ENCODE measurements around the gene NXPH2.

The NXPH2 gene

DNA sequence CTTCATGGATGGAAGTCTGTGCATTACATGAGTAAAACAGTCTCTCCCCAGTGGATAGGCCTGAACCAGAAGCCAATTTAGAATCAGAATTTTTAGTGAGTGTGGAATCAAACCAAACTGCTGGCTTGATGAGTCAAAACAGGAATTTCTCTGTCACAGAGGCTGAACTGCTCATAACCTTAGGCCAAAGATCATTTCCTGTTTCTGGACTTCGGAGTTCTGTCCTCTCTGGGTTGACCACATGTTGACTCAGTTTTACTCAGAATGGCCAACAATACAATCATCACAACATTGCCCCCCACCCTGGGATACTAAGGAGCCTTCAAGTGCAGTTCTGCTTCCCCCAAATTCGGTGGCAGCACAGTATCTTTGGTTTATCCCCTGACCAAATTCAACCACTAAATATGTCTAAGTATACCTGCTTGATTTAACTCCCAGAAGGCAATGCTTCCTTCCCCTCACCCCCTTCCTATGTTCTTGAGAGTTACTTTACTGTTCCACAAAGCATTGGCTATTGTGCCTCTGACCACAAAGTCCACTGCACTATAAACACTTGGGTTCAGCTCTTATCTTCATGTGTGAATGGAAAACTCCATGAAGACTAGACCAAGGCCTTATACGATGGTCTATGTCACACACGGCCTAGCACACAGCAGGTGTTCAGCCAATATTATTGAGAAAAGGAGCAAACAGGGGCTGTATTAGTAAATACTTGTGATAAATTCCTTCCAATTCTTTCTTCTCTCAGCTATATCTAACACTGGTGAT, 67.8 kb downstream of the NXPH2 start:
- no peak for DNase-seq

DNA sequence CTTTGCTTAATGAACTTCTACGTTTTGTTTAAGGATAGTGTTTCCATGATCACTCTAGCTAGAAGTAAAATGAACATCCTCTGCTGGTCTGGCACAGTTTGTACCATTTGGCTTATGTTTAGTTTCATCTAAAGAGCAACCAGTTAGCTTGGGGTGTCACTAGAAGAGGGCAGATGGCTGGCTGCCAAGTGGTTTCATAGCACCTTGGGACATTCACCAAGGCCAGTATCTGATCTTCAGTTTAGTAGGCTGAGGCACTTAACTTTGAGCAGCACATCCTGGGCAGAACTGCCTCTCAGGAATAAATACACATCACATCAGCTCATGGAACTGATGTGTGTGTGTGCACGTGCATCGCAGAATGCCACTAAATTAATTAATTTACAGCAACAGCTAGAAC, 68.4 kb downstream of the NXPH2 start:
- no peak for DNase-seq

DNA sequence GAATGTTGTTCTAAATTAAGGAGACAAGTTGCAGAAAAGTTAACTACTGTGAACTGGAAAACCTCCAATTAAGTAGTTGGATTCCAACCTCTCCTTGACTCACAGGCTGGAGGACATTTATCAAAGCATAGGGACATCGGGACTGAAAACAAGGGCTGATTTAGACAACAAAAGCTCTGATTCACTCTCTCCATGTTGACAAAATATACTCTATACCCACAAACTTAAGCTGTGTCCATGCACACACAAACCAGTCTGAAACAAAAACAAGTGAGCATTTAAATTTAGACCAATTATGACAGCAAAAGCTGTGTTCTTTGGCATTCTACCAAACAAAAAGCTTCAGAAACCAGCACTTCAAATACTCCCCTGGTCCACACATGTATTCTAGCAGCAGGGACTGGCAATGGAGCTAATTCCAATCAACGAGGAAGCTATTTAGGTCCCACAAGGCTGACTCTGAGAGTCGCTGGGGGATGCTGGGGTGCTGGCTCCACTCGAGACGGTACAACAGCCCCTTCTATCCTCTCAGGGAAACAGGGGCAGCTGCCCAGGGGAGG, 71.4 kb downstream of the NXPH2 start:
- DNase-seq, result peak in 7 of 58 donors; percentile 3 to 36 (median 15)

DNA sequence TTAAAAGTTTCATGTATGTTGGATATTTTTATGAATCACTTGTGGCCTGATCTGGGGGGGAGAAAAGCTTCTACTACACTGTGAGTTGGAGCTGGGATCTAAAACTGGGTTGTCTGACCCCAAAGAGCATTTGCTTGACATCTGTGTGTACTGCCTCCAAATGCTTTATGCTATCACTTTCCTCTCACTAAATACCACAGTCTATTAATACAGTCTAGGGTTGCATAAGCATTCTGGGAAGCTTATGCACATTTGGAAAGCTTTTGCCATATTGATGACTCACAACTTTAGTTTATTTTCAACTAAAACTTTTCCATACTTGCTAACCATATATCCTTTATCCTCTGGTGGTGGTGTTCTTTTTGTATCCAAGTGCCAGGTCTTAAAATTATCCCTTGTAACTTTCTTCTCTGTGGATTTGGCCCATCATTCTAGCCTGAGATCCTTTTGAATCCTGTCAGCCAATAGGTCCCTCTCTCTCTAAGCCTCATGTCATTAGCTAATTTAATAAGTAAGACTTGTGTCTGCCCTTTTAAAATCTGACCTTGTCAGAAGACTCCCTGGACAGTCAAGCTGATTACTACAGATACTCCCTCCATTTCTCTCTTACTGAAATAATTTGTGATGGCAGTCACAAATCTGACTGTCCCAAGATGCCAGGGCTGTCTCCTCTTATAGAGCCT, 72.7 kb downstream of the NXPH2 start:
- peak in 1 of 58 donors; percentile 31 for DNase-seq

DNA sequence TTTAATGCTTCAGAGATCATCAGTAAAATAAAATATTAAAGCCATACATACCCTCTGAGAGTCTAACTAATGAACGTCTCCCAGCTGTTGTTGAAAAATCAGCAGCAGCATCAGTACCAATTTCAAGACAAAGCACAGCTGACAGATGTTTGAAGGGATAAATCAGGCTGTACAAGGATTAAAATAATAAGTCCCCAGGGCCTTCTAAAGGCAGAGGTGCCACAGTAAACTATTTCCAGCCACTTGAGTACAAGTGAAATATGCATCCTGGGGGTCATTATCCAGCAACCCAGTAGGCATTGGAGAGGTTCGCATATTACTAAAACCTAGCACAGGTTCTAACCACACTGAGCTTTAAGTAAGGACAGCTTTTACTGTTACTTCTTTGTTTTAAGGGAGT, 76.9 kb downstream of the NXPH2 start:
- DNase-seq, result no peak

DNA sequence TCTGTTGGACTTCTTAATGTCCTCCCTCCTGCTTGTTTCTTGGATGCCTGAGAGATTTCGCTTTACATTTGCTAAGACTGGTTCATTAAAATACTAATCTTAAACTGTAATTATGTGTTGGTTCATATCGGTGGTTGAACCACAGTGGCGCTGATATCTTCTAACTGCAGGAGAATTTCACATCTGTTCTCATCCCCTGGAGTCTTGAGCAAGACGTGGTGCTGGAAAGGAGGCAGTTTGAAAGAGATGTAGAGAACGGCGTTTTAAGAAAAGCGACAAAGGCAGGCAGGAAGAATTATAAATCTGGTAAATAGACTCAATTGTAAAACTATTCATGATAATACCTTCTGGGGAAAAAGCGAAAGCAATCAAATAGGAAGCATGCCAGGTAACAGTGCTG, 79.5 kb downstream of the NXPH2 start:
- DNase-seq, result no peak

DNA sequence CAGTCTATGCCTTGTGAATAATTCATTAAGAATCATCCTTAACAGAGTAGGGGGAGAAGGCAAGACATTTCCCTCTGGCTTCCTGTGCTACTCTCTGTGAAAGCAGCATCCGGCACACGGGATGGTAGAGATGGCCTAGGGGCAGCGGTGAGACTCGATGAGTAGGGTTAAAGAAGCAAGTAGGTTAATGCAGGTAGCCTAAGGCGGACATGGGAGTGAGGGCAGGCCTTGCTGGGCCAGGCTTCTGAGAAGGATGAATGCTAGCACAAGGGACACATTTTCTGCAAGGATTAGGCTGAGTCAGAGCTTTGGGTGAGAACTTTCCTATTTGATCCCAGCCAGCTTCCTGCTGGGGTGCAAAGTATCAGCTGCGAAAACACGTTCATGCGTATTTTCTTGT, 80.8 kb downstream of the NXPH2 start:
- no peak for DNase-seq

DNA sequence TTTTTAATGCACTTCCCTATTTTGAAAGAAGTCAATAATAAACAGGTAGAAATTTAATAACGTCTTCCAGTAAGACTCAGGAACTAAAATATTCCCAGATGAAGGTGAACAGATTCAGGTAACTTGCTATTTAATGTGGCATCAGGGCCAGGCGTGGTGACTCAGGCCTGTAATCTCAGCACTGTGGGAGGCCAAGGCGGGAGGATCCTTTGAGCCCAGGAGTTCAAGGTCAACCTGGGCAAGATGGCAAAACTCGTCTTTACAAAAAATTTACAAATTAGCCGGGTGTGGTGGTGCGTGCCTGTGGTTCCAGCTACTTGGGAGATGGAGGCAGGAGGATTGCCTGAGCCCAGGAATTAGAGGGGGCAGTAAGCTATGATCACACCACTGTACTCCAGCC, 81.8 kb downstream of the NXPH2 start:
- DNase-seq, result no peak

DNA sequence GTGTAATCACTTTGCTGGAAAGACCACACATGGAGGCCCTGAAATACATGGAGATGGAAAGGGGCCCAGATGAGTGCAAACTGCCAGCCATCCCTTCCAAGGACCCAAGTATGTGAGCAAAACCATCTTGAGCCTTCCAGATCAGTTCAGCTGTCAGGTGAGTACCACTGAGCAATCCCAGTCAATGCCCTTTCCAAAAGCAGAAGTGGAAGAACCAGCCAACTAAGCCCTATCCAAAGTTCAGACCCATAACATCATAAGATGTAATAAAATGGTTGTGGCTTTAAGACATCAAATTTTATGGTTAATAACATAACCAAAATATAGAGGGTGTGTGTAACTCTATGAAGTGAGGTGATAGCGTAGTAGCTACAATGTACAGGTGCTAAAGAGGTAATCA, 88.5 kb downstream of the NXPH2 start:
- no peak for DNase-seq

DNA sequence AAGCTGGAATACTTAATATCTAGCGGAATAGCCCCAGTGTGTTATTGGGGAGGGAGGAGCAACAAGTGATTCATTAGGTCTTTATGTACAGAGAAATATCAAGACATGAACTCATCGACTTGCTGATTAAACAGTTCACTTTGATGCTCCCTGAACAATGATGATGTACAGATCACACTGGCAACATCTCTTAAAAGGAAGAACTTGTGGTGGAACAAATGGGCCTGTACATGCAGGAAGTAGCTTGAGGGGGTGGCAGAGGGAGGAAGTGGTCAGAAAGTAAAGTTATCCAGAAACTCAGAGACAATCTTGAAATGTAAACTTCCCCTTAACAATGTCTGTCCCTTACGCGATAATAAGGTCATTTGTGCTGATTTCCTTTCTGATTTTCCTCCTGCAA, 90.5 kb downstream of the NXPH2 start:
- DNase-seq, result peak in 1 of 58 donors; percentile 8

DNA sequence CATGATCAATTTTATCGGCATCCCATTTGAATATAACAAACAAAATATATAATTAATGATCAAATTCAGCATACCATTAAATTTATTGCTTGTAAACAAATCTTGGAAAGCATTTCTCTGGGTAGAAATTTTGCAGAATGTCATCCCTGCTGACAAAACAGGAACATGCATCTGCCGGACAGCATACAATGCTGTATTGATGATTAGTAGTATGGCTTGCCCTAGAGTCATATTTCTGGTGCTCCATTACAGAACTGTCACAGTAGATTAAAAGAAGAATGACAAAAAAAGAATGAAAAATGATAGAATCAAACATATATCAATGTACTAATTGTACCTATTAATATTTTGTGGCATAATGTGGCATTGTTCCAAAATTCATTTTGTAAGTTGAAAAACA, 98.0 kb downstream of the NXPH2 start:
- no peak for DNase-seq

DNA sequence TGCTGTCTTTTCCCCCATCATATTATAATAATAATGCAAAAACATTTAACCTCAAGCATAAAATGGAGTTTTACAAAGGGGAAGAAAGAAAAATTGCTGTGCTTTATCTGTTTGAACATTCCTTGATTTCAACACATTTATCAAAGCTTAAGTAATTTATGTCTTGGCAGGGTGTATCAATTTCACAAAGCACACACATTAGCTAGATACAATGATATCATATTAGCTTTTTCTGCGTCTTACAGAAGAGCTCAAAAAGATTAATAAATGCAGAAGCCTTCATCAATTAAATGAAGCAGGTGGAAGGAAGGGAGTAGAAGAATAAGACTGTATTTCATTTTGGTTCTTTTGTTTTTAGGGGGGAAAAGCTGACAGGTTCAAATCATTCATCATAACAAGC, 103.0 kb downstream of the NXPH2 start:
- DNase-seq, result no peak

DNA sequence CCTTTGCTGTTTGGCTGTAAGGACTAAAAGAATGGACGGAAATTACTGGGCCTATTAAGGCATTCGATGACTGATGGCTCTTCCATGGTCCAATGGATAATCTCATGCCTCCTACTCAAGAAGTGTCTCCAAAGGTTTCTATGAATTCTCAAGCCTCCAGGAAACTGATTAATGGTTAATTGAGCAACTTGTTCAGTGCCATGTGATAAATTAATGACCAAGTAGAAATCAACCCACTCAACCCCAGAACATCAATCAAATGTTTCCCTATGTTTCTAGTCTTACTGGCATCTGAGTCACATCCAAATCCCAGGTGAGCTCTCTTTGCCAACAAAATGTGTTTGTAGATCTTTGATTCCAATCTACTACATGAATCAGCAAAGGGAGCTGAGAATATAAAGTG, 103.6 kb downstream of the NXPH2 start:
- DNase-seq, result no peak

DNA sequence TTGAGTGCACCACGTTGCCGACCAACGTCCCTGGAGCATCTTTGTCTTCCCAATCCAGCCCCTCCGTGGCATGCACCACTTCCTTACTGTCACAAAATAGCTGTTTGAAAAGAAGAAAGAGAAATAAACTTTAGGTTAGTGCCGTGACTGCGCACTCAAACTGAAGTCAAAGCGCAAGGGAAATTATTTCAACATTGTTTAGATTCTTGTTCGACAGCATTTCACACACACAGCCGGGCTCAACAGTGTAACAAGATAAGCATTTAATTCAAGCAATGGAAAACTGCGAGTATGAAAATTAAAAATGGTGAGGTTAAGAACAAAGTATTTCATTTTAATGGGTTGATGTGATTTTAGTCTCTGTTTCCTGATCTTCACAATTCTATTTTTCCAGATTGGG, 108.6 kb downstream of the NXPH2 start:
- DNase-seq, result no peak

DNA sequence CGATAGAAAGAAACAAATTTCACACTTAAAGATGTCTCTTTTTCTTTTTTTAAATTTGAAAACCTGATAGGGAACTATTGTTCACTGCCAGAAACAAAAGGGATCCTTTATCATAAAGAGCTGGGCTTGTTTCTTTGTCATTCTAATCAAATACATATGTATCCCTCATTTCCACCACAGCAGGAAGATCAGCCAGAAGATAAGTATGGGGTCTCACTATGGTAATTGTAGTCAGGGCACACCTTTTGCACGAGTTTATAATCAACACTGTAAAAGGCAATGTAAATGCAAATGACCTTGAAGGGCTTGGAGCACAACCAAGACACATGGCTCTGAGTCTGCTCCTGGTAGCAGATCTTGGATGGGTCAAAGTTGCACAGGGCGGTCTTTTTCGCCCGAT, 109.5 kb downstream of the NXPH2 start:
- no peak for DNase-seq

DNA sequence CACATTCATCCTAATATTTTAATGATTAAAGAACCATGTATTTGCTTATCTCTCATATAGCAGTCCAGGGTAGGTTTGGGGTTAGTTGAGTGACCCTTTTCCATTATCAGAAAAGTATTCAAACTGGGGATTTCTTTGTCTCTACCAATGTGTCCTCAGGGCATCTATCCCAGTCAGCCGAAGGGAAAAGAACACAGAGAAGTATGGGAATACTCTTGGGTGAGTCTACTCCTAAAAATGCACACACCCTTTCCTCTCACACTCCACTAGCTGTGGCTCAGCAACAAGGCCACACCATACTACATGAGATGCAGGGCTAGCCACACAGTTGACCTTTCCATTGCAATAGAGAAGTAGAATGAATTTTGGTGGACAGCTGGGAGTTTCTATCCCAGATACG, 114.3 kb downstream of the NXPH2 start:
- no peak for DNase-seq

DNA sequence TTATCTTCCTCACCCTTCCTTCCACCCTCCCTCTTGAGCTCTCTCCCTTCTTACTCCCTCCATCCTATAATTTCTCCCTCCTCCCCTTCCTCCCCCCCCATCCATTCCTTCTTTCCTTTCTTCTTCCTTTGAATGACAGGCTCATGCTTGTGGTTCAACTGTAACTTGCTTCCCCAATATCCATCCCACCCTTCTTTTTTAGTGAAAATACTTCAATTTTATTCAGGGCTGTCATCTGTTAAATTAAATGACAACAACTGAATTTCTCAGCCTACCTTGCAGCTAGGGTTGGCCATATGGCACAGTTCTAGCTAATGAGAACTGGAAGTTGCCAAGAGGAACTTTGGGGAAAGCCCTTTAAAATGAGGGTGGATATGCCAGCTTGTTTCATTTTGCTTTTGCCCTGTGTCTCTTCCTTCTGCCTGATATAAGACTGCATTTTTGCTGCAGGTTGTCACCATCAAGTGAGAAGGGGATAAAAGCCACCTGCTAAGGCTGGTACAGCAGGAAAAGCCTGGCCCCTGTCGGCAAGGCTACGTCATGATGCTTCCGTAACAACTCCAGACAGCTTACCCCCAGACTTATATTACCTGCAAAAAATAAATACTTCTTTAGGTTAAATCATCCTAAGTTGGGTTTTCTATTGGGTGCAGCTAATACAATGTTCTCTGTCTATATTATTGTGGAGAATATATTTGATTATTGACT, 121.8 kb downstream of the NXPH2 start:
- no peak for DNase-seq

DNA sequence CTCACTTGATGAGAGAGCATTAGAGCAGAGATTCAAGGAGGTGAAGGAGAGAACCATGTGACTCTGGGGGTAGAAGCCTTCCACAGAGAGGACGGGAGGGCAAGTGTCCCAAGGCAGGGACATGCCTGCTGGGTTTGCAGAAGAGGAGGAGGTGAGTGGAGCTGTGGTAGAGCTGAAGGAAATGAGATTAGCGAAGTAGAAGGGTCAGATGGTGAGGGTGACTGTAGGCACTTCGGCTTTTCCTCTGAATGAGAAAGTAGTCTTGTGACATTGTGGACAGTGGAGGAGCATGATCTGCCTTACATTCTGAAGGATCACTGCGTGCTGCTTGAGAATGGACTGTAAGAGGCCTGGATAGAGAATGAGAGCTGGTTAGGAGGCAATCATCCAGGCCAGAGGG, 126.0 kb downstream of the NXPH2 start:
- no peak for DNase-seq

DNA sequence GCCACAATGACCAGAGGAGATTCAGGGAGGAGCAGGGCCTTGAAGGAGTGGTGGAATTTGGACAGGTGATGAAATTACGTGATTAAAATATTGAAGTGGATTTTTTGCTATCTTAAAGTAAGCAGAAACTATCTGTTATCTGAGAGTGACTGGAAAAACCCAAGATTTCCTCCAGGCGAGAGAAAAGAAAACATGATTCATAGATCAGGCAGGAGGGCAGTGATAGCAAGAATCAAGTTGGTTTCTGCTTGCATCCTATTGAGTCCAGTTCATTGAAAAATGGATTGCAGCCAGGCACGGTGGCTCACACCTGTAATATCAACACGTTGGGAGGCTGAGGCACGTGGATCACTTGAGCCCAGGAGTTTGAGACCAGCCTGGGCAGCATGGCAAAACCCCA, 127.8 kb downstream of the NXPH2 start:
- no peak for DNase-seq

DNA sequence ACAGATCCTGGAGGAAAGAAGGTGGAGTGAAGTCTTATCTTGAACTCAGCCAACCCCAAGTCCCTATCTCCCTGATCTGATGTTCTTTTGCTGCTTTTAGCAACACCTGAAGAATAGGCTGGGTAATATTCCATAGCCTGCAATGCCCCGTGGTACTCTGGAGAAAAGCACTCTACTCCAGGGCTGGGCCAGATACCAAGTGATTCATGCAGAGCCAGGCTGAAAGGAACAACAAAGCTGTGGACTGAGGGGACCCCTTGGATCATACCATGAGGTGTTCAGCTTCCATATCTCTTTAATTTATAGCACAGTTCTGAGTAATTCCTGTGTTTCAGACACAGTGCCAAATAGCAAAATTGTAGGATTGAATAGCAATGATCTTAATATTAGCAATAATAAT, 130.6 kb downstream of the NXPH2 start:
- no peak for DNase-seq

DNA sequence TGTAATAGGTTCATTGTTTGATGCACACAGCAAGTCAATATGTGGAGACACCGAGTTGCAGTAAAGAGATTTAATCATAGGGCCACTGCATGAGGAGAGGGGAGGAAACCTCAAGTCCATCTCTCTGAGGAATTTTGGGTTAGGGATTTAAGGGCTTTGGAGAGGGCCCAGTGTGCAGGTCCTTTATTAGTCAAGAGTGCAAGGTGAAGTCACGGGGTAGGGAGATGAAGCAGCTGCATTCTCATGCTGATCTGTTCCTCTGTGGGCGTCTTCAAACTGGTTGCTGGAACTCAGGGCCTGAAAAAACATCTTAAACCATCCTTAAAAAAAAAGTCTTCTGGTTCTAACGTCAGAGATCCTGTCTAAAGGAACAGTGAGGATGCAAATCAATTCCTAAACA, 131.6 kb downstream of the NXPH2 start:
- no peak for DNase-seq

DNA sequence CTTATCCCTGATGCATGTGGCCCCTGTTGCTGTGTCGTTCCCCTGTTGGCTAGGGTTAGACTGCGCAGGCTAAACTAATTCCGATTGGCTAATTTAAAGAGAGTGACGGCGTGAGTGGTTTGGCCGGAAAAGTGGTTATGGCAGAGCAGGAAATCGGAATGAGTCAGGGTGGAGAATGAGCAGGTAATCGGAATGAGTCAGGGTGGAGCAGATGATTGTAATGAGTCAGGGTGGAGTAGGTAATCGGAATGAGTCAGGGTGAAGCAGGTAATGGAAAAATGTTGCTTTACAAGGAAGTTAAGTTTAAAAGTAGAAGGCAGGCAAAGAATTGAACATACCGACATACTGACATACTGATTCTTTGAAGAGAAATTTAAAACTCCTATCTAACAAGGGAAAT, 135.4 kb downstream of the NXPH2 start:
- DNase-seq, result peak in 1 of 58 donors; percentile 2

All from anterior cingulate cortex (tissue), 58 donors.